ENCODE results near the gene AEBP2.

The AEBP2 gene

DNA sequence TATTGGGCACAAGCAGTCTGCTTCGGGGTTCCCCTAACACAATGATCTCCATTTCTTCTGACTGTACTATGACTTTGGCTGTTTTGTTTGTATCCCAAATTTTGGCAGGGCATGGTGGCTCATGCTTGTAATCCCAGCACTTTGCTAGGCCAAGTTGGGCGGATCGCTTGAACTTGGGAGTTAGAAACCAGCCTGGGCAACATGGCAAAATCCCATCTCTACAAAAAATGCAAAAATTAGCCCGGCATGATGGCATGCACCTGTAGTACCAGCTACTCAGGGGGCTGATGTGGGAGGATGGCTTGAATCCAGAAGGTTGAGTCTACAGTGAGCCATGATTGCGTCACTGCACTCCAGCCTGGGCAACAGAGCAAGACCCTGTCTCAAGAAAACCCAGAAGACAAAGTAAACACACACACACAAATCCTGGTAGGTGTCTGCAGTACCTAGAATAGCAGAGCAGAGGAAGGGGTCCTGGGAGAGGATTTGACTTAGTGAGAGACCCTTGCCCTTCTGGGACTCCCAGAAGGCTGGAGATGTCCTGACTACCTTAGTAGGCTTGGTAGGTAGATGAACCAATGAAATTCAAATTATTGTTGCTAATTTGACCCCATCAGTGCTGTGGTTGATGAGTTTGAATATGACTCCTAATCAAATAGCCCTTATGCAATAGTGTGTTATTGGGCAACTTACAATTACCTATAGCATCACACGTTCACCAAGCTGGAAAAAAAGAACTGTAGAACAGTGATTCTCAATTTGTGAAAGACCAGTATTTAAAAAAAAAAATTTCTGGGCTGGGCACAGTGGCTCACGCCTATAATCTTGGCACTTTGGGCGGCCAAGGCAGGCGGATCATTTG is 6.8 kb upstream of the AEBP2 start:
- TF ChIP-seq ZNF274 (IDR thresholded peaks at IDR 0.05; ENCODE audit: low read depth, low read length) = no peak
- H3K4me3 ChIP-seq (ENCODE audit: low read length) = no peak overlapping the region

DNA sequence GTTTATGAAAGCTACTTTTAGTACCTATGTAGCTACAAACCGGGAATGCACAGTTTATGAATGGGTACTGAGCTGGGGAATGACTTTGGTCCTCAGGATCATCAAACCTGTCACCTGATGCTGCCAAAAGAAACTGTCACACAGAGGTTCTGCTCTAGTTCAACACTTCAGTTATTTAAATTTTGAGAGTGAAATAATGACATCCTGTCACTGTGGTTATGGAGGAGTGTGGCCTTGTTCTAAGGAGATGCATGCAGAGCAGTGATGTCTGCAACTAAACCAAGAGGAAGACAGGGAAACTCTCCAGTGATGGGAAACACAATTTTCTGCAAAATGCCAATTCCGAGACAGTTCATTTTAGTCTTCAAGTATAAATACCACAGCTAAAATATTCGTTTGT is 4.8 kb upstream of the AEBP2 start:
- no peak overlapping the region for H3K4me3 ChIP-seq (ENCODE audit: low read length)
- TF ChIP-seq ZNF274 (IDR thresholded peaks at IDR 0.05; ENCODE audit: low read depth, low read length) = no peak

DNA sequence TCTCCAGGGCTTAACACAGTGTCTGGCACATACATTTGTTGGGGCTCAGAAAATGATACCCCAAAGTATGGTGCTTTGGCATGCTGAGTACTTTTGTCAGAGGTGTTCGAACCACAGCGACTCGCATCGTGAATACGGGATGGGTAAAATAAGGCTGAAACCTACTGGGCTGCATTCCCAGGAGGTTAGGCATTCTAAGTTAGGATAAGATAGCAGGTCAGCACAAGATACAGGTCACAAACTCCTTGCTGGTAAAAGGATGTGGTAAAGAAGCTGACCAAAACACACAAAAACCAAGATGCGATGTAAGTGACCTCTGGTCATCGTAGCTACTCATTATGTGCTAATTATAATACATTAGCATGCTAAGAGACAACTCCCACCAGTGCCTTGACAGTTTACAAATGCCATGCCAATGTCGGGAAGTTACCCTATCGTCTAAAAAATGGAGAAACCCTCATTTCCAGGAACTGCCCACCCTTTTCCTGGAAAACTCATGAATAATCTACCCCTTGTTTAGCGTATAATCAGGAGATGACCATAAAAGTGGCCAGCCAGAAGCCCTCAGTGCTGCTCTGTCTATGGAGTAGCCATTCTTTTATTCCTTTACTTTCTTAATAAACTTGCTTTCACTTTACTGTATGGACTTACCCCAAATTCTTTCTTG is 3.3 kb upstream of the AEBP2 start:
- TF ChIP-seq ZNF274 (IDR thresholded peaks at IDR 0.05; ENCODE audit: low read depth, low read length) = no peak
- H3K4me3 ChIP-seq (ENCODE audit: low read length) = no peak overlapping the region

DNA sequence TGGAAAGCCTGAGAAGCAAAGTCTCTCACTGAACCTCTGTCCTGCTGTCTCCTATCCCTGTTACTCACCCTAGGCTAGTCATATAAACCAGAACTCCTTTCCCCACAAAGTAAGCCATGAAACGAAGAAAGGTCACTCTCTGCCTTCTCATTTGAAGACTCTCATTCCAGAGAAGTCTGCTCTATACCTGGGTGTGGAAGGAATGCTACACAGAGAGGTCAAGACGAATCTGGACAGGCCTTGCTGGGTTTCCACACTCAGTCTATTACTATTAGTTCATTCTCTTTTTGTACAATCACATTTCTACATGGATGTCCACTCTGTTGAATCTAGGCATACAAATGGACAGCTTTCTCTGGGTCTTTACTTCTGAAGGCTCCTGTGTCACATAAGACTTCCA is 2.4 kb upstream of the AEBP2 start:
- H3K4me3 ChIP-seq (ENCODE audit: low read length) = no peak overlapping the region
- no peak for TF ChIP-seq ZNF274 (IDR thresholded peaks at IDR 0.05; ENCODE audit: low read depth, low read length)

DNA sequence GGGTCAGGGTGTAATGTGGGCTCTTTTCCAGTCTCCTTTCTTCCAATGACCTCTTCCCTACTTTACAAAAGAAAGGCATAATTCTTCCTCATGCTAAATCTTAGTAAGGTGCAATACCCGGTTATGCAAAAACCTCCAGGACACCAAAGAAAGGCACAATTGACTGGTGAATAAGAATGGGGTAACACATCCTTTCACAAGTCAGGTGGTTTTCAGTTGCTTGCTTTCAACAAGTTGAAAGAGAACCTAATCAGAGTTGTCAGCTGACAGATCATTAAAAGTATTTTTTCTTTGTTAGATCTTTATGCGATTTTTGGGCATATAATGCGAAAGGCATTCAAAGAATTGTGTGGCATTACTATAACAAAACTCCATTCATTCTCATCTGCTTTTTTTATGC is 1.3 kb upstream of the AEBP2 start:
- TF ChIP-seq ZNF274 (IDR thresholded peaks at IDR 0.05; ENCODE audit: low read depth, low read length) = no peak
- no peak overlapping the region for H3K4me3 ChIP-seq (ENCODE audit: low read length)

DNA sequence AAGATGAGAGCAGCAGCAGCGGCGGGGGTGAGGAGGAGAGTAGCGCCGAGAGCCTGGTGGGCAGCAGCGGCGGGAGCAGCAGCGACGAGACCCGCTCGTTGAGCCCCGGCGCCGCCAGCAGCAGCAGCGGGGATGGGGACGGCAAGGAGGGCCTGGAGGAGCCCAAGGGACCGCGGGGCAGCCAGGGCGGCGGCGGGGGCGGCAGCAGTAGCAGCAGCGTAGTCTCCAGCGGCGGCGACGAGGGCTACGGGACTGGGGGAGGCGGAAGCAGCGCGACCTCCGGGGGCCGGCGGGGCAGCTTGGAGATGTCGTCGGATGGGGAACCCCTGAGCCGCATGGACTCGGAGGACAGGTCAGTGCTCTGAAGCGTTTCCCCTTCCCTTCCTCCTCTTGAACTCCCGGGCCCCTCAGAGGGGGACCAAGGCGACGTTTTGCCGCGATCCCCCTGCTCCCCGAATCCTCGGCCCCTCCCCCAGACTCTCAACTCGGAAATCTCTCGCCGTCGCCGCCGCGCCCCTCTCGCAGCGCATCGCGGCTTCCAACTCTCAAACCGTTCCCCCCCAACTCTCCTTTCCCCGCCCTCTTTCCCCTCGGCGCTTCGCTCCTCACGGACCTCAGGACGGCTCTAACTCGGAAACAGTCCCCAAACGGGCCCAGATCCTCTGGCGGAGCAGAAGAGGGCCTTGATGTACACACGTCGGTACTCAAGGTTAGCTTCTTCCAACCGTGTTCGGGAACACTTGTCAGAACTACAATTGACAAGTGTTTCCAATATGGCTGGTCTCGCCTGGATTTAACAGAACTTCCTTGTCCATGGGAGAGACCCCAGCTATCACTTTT is 947 bp downstream of the AEBP2 start:
- TF ChIP-seq ZNF274 (IDR thresholded peaks at IDR 0.05; ENCODE audit: low read depth, low read length) = no peak
- H3K4me3 ChIP-seq (ENCODE audit: low read length) = peak overlapping the region; percentile 93

DNA sequence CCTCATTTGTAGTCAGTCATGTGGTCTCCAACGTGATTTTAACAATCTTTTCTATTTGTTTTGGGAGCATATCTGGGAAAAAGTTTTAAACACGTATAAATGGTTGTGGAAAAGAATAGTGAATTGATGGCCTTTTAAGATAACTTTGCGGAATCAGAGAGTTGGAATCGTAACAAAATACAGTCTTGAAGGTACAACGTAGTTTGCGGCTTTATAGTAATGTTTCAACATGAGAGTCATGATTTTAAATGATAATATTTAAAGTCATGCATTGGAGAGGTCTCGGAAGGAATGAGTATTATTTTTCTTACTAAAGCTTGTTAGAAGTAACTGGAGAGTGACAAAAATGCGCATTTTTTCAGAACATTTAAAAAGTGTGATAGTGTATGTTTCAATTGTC is 1.6 kb downstream of the AEBP2 start:
- peak overlapping the region; percentile 93 for H3K4me3 ChIP-seq (ENCODE audit: low read length)
- no peak for TF ChIP-seq ZNF274 (IDR thresholded peaks at IDR 0.05; ENCODE audit: low read depth, low read length)

DNA sequence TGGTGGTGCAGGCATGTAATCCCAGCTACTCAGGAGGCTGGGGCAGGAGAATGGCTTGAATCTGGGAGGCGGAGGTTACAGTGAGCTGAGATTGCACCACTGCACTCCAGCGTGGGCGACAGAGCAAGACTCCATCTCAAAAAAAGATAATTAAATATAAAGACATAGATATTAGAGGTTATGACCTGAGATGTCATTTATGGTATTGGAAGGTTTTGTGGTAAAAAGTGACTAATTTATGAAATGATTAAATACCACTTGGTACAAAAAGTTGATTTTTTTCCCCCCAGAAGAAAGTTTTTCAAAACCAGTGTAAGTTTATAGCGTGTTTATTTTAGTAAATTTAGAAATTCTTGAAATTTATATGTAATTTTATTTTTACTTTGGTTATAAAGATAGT is 4.3 kb downstream of the AEBP2 start:
- no peak for TF ChIP-seq ZNF274 (IDR thresholded peaks at IDR 0.05; ENCODE audit: low read depth, low read length)
- no peak overlapping the region for H3K4me3 ChIP-seq (ENCODE audit: low read length)

DNA sequence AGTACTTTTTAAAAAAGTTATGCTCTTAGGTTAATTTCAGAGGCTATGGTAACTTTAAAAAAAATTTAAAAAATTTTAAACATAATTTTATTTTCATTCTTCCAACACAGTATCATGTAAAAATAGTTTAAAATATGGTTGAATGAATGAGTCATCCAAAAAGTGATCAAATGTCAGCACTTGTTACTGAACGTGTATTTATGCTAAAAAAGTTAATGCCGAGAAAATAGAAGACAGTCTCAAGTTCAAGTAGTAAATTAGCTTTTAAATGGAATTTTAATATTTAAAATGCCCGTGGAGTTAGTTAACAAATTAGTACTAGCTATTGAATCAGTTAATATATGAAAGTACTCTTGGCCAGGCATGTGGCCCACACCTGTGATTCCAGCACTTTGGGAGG is 4.8 kb downstream of the AEBP2 start:
- TF ChIP-seq ZNF274 (IDR thresholded peaks at IDR 0.05; ENCODE audit: low read depth, low read length) = no peak
- no peak overlapping the region for H3K4me3 ChIP-seq (ENCODE audit: low read length)

DNA sequence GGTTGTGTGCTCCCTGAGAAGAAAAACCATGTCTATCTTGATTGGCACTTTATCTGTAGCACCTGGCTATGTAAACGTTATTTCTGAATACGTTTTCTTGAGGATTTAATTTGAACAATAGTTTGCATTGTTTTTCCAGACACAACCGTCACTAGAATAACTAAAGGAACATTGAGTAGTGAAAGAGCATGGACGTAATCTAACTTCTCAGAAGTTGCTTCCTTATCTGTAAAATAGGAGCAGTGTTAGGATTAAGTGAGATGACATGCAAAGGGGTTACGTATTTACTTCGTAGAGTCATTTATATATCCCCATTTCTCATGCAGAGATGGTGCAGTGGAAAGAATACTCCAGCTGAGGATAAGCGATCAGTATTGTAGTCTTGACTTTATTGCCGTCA is 8.1 kb downstream of the AEBP2 start:
- no peak for TF ChIP-seq ZNF274 (IDR thresholded peaks at IDR 0.05; ENCODE audit: low read depth, low read length)
- H3K4me3 ChIP-seq (ENCODE audit: low read length) = no peak overlapping the region

DNA sequence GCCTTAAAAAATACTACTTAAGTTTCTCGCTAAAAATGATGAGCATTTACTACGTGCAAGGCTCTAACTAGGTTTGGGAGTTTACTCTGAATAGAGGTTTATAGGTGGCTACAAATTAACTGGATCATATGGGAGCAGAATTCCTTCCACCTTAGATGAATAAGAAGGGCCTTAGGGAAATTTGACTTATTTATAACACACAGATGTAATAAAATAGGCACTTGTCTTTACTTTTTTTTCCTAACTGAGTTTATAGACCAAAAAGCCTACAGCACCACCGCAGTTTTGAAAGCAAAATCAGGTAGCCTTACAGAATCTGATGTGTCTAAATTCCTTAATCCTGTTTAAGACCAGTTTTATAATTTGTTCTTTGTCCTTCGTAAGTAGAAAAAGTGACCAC is 10.5 kb downstream of the AEBP2 start:
- TF ChIP-seq ZNF274 (IDR thresholded peaks at IDR 0.05; ENCODE audit: low read depth, low read length) = no peak
- no peak overlapping the region for H3K4me3 ChIP-seq (ENCODE audit: low read length)

DNA sequence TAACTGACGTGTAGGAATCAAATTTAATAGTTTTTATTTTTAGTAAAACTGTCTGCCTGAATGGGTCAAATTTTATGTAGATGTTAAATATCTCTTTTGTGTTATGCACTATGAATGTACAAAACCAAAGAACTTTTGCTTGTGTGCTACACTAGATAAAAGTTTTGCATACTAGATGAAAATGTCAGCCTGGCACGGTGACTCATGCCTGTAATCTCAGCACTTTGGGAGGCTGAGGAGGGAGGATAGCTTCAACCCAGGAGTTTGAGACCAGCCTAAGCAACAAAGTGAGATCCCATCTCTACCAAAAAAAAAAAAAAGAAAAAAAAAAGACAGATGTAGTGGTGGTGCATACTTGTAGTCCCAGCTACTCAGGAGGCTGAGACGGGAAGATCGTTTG is 11.1 kb downstream of the AEBP2 start:
- TF ChIP-seq ZNF274 (IDR thresholded peaks at IDR 0.05; ENCODE audit: low read depth, low read length) = no peak
- no peak overlapping the region for H3K4me3 ChIP-seq (ENCODE audit: low read length)

DNA sequence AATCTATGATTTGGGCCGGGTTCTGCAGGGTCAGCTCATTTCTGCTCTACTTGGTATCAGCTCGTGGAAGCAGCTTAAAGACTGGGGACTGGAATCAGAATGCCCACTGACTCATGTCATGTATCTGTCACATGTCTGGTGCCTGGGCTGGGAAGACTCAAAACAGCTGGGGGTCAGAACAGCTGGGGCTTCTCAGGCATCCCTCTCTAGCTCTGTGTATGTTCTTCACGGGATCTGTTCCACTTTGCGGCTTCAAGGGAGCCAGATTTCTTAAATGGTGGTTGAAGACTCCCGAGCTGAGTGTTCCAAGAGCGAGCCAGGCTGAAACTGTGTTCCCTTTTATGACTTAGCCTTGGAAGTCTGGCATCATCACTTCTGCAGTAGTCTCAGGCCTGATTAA is 11.9 kb downstream of the AEBP2 start:
- no peak overlapping the region for H3K4me3 ChIP-seq (ENCODE audit: low read length)
- no peak for TF ChIP-seq ZNF274 (IDR thresholded peaks at IDR 0.05; ENCODE audit: low read depth, low read length)

DNA sequence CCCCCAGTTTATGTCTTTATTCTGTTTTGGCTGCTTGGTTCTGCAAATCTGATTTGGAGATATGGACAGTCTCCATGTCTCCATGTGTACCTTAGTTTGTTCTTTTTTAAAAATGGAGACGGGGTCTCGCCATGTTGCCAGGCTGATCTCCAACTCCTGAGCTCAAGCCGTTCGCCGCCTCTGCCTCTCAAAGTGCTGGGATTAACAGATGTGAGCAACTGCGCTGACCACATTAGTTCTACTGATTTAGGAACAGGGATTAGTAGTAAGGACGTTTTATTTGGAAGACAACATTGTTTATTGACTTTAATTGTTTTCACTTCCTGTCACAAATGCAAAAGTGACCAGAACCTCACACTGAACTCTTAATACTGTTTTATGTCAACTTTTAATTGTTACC is 14.7 kb downstream of the AEBP2 start:
- TF ChIP-seq ZNF274 (IDR thresholded peaks at IDR 0.05; ENCODE audit: low read depth, low read length) = no peak

DNA sequence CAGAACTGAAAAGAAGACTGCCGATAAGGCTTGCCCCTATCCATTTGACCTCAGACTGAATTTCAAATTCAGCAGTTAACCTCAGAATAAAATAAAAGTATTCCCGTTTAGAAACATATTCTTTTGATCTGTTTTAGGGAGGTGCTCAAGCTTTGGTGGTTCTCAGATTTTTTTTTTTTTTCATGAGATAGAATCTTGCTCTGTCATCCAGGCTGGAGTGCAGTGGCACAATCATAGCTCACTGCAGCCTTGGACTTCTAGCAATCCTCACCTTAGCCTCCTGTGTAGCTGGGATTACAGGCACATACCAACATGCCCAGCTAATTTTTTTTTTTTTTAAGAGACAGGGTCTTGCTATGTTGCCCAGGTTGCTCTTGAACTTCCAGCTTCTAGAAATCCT is 15.5 kb downstream of the AEBP2 start:
- no peak for TF ChIP-seq ZNF274 (IDR thresholded peaks at IDR 0.05; ENCODE audit: low read depth, low read length)
- no peak overlapping the region for H3K4me3 ChIP-seq (ENCODE audit: low read length)

More for the DNA sequence above, 14.7 kb downstream of the AEBP2 start:
- no peak overlapping the region for H3K4me3 ChIP-seq (ENCODE audit: low read length)

Measured in GM08714 (cell line).